HG02884 (cell line): ENCODE measurements around the gene PNMA1.

Experiments
- ATAC-seq: cut with Tn5 transposase; IDR thresholded peaks from one replicate; pipeline ENCODE4 v1.9.1; 2021; ENCODE audit warnings: mild to moderate bottlenecking, moderate library complexity; ENCODE audit not compliant: unreplicated experiment

Gene PNMA1

GRCh38 chr14:73713803-73714655 is at the start of gene PNMA1:
TSS of gene PNMA1 (minus strand) at chr14:73714384. CDS start at chr14:73713639, 745 bp downstream.
- peak; percentile 65 for ATAC-seq

GRCh38 chr14:73763396-73763795 is 49.2 kb upstream of the PNMA1 start:
- ATAC-seq: no peak

GRCh38 chr14:73762375-73762822 is 48.2 kb upstream of the PNMA1 start:
- ATAC-seq: no peak

GRCh38 chr14:73761618-73762355 is 47.6 kb upstream of the PNMA1 start:
- no peak for ATAC-seq

- no peak for ATAC-seq
Observed at GRCh38 chr14:73760598-73761586, 46.7 kb upstream of the PNMA1 start.

GRCh38 chr14:73759714-73760597 is 45.8 kb upstream of the PNMA1 start:
- ATAC-seq: peak; percentile 59

GRCh38 chr14:73759183-73759713 is 45.1 kb upstream of the PNMA1 start:
- no peak for ATAC-seq

- no peak for ATAC-seq
Observed at GRCh38 chr14:73758392-73759182, 44.4 kb upstream of the PNMA1 start.

- no peak for ATAC-seq
Observed at GRCh38 chr14:73757876-73758391, 43.8 kb upstream of the PNMA1 start.

- ATAC-seq: no peak
Observed at GRCh38 chr14:73757381-73757780, 43.2 kb upstream of the PNMA1 start.

GRCh38 chr14:73755434-73756014 is 41.3 kb upstream of the PNMA1 start:
- no peak for ATAC-seq

- ATAC-seq: no peak
Observed at GRCh38 chr14:73754911-73755360, 40.8 kb upstream of the PNMA1 start.

GRCh38 chr14:73753887-73754795 is 40.0 kb upstream of the PNMA1 start:
- ATAC-seq: peak; percentile 44

- ATAC-seq: no peak
Observed at GRCh38 chr14:73753124-73753886, 39.1 kb upstream of the PNMA1 start.

- ATAC-seq: no peak
Observed at GRCh38 chr14:73752297-73752992, 38.3 kb upstream of the PNMA1 start.
